Measurements from ENCODE around the gene RNF8.

Gene RNF8

GRCh38 chr6:37308069-37308815 lies 45.5 kb upstream of the RNF8 start:
- Histone ChIP-seq H3K4me3 (ENCODE audit: low read depth, low read length) (no peak overlapping the region), H3K27me3 (no peaks in the 10 kb centered on the region), H3K9me3 (no peaks in the 10 kb centered on the region), H3K36me3 (no peaks in the 10 kb centered on the region), H3K4me1 (no peaks in the 10 kb centered on the region)
- TF ChIP-seq CTCF (IDR thresholded peaks at IDR 0.05; ENCODE audit: low read depth, low read length), result no peak
- no peak for DNase-seq

- no peaks in the 10 kb centered on the region for H3K27me3 ChIP-seq
- no peak overlapping the region for H3K4me3 ChIP-seq (ENCODE audit: low read depth, low read length)
- H3K36me3 ChIP-seq, result no peaks in the 10 kb centered on the region; the same call in 1 of the 2 replicates
- TF ChIP-seq CTCF (IDR thresholded peaks at IDR 0.05; ENCODE audit: low read depth, low read length), result no peak
- H3K4me1 ChIP-seq, result no peaks in the 10 kb centered on the region
- no peaks in the 10 kb centered on the region for H3K9me3 ChIP-seq
- no peak for DNase-seq
Measured at GRCh38 chr6:37309046-37309445, 44.7 kb upstream of the RNF8 start.

- Histone ChIP-seq H3K4me1 (no peaks in the 10 kb centered on the region), H3K9me3 (no peaks in the 10 kb centered on the region), H3K36me3 (no peaks in the 10 kb centered on the region; the same call in 1 of the 2 replicates), H3K27me3 (no peaks in the 10 kb centered on the region), H3K4me3 (ENCODE audit: low read depth, low read length) (no peak overlapping the region)
- no peak for TF ChIP-seq CTCF (IDR thresholded peaks at IDR 0.05; ENCODE audit: low read depth, low read length)
- no peak for DNase-seq
Measured at GRCh38 chr6:37309692-37310091, 44.1 kb upstream of the RNF8 start.

DNA sequence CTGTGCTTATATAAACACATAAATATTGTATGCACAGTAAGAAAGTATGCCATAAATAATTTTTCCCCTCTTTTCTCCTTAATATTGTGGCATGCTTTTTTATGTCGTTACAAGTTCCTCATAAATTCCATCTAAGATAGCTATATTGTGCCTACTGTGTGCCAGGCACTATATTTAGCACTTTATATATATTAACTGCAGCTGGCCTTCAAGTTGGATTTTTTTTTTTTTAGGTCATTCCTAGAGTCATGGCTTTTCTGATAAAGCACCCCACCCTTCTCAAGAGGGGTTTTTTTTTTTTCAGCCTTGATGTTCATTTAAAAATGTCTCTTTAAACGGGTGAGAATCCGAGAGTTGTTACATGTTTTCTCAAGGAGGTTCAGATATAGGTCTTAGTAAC lies 42.8 kb upstream of the RNF8 start:
- H3K4me1 ChIP-seq, result no peaks in the 10 kb centered on the region
- DNase-seq, result no peak
- H3K27me3 ChIP-seq, result no peaks in the 10 kb centered on the region
- TF ChIP-seq CTCF (IDR thresholded peaks at IDR 0.05; ENCODE audit: low read depth, low read length), result no peak
- no peaks in the 10 kb centered on the region; the same call in 1 of the 2 replicates for H3K36me3 ChIP-seq
- no peak overlapping the region for H3K4me3 ChIP-seq (ENCODE audit: low read depth, low read length)
- no peaks in the 10 kb centered on the region for H3K9me3 ChIP-seq

DNA sequence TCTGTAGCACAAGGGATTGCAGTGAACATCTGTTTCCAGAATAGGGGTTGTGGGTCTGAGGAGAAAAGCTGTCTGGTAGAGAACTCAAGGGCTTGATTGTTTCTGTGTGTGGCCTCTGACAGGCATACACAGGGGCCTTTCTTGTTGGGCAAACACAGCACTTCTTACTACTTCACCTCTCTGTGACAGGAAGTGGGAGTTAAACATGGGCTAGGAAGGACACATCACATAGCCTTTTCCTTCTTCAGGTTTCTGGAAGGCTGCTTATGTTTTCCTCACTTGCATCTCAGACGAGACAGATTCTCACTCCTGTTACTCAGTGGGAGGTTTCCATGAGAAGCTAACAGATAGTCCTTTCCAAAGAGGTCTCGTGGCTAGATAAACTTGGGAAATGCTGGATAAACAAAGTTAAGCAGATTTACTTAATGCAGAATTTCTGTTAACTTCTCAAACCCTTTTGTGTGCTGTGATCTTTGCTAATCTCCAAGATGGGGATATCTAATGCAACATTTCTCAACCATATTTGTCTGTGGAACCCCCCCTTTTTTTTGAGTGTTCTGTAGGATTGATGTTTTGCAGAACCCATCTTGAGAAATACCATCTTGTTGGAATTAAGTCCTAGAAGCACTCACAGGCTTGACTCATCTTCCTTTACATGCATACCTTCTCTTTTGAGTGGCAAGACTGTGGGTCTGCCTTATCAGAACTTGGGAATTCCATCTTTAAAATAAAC lies 41.9 kb upstream of the RNF8 start:
- no peak overlapping the region for H3K4me3 ChIP-seq (ENCODE audit: low read depth, low read length)
- TF ChIP-seq CTCF (IDR thresholded peaks at IDR 0.05; ENCODE audit: low read depth, low read length), result no peak
- peaks cover under 1% of the 10 kb centered on the region for H3K36me3 ChIP-seq
- no peaks in the 10 kb centered on the region for H3K27me3 ChIP-seq
- DNase-seq, result no peak
- no peaks in the 10 kb centered on the region for H3K9me3 ChIP-seq
- H3K4me1 ChIP-seq, result no peaks in the 10 kb centered on the region
